ENCODE data around the gene NAV3. TPM values are rescaled to one million over a fixed set of nuclear protein-coding genes. Genes with fewer than 3 reads are reported as not detected.

NAV3 gene
- total RNA-seq, 1 donor from 2014 or later: 5.0 TPM

DNA sequence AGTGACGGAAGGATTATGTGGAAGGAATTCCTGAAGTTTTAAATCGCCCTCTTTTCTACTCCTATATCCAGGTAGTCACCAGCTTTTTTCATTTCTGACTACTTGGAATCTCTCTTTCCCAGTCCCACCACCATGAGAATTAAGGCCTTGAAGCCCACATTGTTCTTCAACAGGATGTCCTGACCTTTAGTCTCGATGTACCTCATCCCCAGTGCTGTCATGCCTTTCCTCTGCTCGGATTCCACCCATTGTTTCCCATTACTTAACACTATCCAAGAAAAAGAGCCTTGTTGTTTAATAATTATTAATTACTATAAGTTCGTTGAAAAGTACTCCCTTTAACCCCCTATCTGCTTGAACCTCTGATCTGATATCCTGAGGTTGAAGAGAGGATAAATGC lies 44.0 kb upstream of the NAV3 start:
- H3K36me3 Mint-ChIP-seq (ENCODE audit: low read depth): no peaks in the 10 kb centered on the region
- no peak overlapping the region for H3K4me3 Mint-ChIP-seq
- no peaks in the 10 kb centered on the region for H3K4me1 Mint-ChIP-seq
- TF ChIP-seq, protein P1, sequence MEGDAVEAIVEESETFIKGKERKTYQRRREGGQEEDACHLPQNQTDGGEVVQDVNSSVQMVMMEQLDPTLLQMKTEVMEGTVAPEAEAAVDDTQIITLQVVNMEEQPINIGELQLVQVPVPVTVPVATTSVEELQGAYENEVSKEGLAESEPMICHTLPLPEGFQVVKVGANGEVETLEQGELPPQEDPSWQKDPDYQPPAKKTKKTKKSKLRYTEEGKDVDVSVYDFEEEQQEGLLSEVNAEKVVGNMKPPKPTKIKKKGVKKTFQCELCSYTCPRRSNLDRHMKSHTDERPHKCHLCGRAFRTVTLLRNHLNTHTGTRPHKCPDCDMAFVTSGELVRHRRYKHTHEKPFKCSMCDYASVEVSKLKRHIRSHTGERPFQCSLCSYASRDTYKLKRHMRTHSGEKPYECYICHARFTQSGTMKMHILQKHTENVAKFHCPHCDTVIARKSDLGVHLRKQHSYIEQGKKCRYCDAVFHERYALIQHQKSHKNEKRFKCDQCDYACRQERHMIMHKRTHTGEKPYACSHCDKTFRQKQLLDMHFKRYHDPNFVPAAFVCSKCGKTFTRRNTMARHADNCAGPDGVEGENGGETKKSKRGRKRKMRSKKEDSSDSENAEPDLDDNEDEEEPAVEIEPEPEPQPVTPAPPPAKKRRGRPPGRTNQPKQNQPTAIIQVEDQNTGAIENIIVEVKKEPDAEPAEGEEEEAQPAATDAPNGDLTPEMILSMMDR (conservative IDR thresholded peaks at IDR 0.05): no peak
- H3K27me3 Mint-ChIP-seq (ENCODE audit: low read depth): no peaks in the 10 kb centered on the region
- no peak for DNase-seq (ENCODE audit: low read depth, low spot score)
- no peaks in the 10 kb centered on the region for H3K9me3 Mint-ChIP-seq
- H3K27ac Mint-ChIP-seq (ENCODE audit: unreplicated experiment): no peak overlapping the region

DNA sequence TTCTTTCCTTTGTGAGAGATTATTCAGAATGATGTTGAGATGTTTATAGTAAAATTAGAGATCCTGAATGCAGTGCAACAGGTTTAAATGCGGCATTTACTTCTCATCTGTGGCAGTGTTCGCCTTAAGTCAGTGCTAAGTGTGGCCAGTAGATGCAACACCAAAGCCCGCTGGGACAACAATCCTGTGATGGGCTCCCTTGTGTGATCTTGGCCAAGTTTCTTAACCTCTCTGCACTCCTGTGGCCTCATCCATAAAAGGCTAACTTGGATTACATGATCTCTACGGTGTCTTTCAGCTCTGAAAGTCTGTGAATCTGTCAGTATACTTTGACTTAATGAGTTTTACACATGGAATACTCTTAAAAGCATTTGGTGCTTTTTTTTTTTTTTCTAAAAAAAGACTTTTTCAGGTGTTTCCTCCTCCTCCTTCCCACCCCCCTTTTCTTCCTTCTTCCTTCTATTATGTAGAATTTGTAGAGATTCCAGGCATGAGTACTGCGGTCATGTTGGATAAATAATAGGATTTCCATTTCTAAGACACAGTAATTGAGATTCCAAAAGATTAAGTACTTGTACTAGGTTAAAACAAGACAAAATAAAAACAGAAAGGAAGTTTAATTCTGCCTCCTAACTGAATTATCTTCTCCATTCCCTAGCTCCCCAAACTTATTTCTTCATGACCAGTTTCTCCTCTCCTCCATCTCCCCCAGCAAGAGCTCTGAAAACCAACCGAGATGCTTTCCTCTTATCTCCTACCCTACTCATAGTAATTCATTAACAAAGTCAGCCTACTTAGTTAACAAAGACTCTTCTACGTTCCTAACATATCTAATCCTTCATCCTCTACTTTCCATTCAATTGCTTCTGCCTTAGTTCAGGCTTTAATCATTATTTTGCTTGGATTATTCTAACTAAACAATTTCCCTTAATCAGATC lies 42.2 kb upstream of the NAV3 start:
- no peaks in the 10 kb centered on the region for H3K9me3 Mint-ChIP-seq
- H3K4me1 Mint-ChIP-seq: no peaks in the 10 kb centered on the region
- no peaks in the 10 kb centered on the region for H3K36me3 Mint-ChIP-seq (ENCODE audit: low read depth)
- H3K27me3 Mint-ChIP-seq (ENCODE audit: low read depth): no peaks in the 10 kb centered on the region
- TF ChIP-seq, protein P1 (conservative IDR thresholded peaks at IDR 0.05): no peak
- H3K4me3 Mint-ChIP-seq: no peak overlapping the region
- no peak for DNase-seq (ENCODE audit: low read depth, low spot score)
- no peak overlapping the region for H3K27ac Mint-ChIP-seq (ENCODE audit: unreplicated experiment)

DNA sequence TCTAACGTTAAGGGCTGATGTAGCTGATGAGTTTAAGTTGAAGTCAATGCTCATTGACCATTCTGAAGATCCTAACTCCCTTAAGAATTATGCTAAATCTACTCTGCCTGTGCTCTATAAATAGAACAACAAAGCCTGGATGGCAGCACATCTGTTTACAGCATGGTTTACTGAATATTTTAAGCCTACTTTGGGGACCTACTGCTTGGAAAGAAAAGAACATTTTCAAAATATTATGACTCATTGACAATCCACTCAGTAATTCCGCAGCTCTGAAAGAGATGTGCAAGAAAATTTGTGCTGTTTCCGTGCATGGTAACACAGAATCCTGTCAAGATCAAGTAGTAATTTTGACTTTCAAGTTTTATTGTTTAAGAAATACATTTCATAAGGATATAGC lies 35.0 kb upstream of the NAV3 start:
- H3K27me3 Mint-ChIP-seq (ENCODE audit: low read depth): no peaks in the 10 kb centered on the region
- H3K4me1 Mint-ChIP-seq: no peaks in the 10 kb centered on the region
- no peaks in the 10 kb centered on the region for H3K9me3 Mint-ChIP-seq
- TF ChIP-seq, protein P1 (conservative IDR thresholded peaks at IDR 0.05): no peak
- no peak overlapping the region for H3K4me3 Mint-ChIP-seq
- no peaks in the 10 kb centered on the region for H3K36me3 Mint-ChIP-seq (ENCODE audit: low read depth)
- no peak overlapping the region for H3K27ac Mint-ChIP-seq (ENCODE audit: unreplicated experiment)
- no peak for DNase-seq (ENCODE audit: low read depth, low spot score)

DNA sequence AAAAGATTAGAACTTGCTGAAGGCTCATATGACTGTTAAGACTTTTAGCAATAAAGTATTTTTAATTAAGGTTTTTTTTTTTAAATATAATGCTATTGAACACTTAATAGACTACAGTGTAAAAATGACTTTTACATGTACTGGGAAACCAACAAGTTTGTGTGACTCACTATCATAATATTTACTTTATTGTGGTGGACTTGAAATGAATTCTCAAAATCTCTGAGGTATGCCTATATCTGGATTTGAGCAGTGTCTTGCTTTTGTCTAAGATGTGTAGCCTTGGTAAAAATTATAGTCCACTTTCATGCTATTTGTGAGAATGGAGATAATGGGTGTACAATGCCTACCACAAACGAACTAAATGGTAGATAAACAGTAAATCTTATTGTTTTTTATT lies 33.9 kb upstream of the NAV3 start:
- Mint-ChIP-seq H3K27ac (ENCODE audit: unreplicated experiment) (no peak overlapping the region), H3K4me3 (no peak overlapping the region), H3K4me1 (no peaks in the 10 kb centered on the region), H3K9me3 (no peaks in the 10 kb centered on the region), H3K36me3 (ENCODE audit: low read depth) (no peaks in the 10 kb centered on the region), H3K27me3 (ENCODE audit: low read depth) (no peaks in the 10 kb centered on the region)
- no peak for DNase-seq (ENCODE audit: low read depth, low spot score)
- TF ChIP-seq, protein P1 (conservative IDR thresholded peaks at IDR 0.05): no peak

DNA sequence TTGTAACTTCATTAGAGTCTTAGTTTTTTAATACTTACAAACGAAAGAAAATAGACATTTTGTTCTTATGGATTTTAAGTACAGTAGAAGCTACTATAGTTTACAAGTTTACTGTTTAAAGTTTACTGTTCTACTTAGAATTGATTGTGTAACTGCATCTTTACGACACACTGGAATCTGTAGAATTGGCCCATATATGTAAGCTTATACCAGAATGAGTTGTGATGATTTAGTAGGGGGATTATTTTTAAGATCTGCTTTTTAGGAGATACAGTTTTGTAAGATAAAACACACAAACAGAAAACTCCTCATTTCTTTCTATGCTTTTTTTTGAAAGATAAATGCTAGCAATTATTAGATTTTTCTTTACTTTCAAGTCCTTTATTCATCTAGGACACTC lies 30.2 kb upstream of the NAV3 start:
- Mint-ChIP-seq H3K27me3 (ENCODE audit: low read depth) (no peaks in the 10 kb centered on the region), H3K27ac (ENCODE audit: unreplicated experiment) (no peak overlapping the region), H3K9me3 (peaks cover 16% of the 10 kb centered on the region), H3K4me3 (no peak overlapping the region), H3K4me1 (no peaks in the 10 kb centered on the region), H3K36me3 (ENCODE audit: low read depth) (peaks cover 2% of the 10 kb centered on the region)
- no peak for DNase-seq (ENCODE audit: low read depth, low spot score)
- TF ChIP-seq, protein P1 (conservative IDR thresholded peaks at IDR 0.05): no peak

Data from neural crest cell (in vitro differentiated cells).